ENCODE results near the gene CAPN13.

Gene CAPN13

DNA sequence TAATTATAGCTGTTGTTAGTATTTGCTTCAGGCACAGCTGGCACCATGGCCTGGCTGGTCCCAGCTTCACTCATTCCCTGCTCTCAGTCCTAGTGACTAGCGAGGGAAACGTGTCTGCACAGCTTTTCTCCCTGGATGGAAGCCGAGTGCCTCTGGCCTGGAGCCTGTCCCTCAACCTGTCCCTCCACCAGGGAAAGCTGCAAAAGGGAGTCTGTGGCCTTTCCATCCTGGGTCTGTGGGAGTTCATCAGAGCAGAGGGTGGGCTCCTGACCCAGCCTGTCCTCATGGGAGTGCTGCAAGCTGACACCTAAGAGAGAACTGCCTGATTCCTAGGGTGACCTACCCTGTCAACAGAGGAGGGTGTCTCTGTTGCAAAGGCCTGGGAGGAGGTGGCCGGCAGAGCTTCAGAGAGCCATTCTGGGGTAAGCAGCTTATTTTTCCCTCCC, 118.3 kb downstream of the CAPN13 start:
- Mint-ChIP-seq H3K4me3 (no peak overlapping the region), H3K4me1 (ENCODE audit: low read depth) (no peaks in the 10 kb centered on the region), H3K27me3 (ENCODE audit: low read depth) (no peaks in the 10 kb centered on the region), H3K9me3 (no peaks in the 10 kb centered on the region), H3K27ac (no peak overlapping the region), H3K36me3 (ENCODE audit: low read depth) (no peaks in the 10 kb centered on the region)
- DNase-seq (ENCODE audit: low spot score): no peak

- Mint-ChIP-seq H3K27me3 (ENCODE audit: low read depth) (no peaks in the 10 kb centered on the region), H3K9me3 (no peaks in the 10 kb centered on the region), H3K27ac (no peak overlapping the region), H3K4me3 (no peak overlapping the region), H3K36me3 (ENCODE audit: low read depth) (no peaks in the 10 kb centered on the region), H3K4me1 (ENCODE audit: low read depth) (no peaks in the 10 kb centered on the region)
- no peak for DNase-seq (ENCODE audit: low spot score)
Measured at GRCh38 chr2:30686669-30687068, 120.6 kb downstream of the CAPN13 start.

DNA sequence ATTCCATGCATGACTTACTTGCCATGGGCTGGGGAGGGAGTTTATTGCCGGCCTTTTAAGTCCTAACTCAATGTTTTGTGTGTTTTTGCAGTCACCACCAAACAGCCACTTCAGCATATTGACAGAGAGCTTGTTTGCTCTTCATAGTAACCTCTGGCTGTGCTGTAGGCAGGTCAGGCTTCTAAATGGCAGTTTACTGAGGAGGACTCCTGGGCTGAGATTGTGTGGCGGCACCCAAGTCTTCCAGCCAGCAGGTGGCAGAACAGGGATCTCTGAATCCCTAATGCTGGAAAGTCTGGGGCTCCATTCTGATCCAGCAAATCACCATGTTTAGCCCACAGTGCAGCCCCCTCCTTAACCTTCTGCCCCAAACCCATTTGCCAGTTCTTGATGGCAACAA, 121.2 kb downstream of the CAPN13 start:
- no peaks in the 10 kb centered on the region for H3K9me3 Mint-ChIP-seq
- no peak overlapping the region for H3K27ac Mint-ChIP-seq
- no peak for DNase-seq (ENCODE audit: low spot score)
- H3K36me3 Mint-ChIP-seq (ENCODE audit: low read depth): no peaks in the 10 kb centered on the region
- no peaks in the 10 kb centered on the region for H3K27me3 Mint-ChIP-seq (ENCODE audit: low read depth)
- no peak overlapping the region for H3K4me3 Mint-ChIP-seq
- H3K4me1 Mint-ChIP-seq (ENCODE audit: low read depth): no peaks in the 10 kb centered on the region

DNA sequence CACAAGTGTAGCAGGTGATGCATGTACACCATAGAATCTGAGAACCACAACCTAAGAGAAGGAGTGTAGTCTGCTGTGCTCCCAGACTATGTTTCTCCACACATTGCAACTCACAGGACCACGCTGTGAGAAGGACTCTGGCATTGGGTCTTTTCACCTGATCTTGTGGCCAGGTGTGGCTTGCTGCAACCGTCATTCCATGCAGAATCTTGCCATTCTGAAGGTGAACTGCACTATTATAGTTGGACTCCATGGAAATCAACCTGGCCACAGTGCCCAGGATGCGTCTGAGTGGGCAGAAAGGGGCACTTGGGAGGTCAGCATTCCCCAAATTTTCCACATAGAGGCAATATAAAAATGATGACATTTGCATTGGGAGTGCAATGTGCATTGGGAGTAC, 122.2 kb downstream of the CAPN13 start:
- Mint-ChIP-seq H3K4me3 (no peak overlapping the region), H3K9me3 (no peaks in the 10 kb centered on the region), H3K27me3 (ENCODE audit: low read depth) (no peaks in the 10 kb centered on the region), H3K4me1 (ENCODE audit: low read depth) (no peaks in the 10 kb centered on the region), H3K36me3 (ENCODE audit: low read depth) (no peaks in the 10 kb centered on the region), H3K27ac (no peak overlapping the region)
- DNase-seq (ENCODE audit: low spot score): no peak

GRCh38 chr2:30684516-30684915, 122.7 kb downstream of the CAPN13 start:
- H3K27ac Mint-ChIP-seq: no peak overlapping the region
- DNase-seq (ENCODE audit: low spot score): no peak
- H3K9me3 Mint-ChIP-seq: no peaks in the 10 kb centered on the region
- H3K27me3 Mint-ChIP-seq (ENCODE audit: low read depth): no peaks in the 10 kb centered on the region
- H3K4me1 Mint-ChIP-seq (ENCODE audit: low read depth): no peaks in the 10 kb centered on the region
- H3K36me3 Mint-ChIP-seq (ENCODE audit: low read depth): no peaks in the 10 kb centered on the region
- H3K4me3 Mint-ChIP-seq: no peak overlapping the region

DNA sequence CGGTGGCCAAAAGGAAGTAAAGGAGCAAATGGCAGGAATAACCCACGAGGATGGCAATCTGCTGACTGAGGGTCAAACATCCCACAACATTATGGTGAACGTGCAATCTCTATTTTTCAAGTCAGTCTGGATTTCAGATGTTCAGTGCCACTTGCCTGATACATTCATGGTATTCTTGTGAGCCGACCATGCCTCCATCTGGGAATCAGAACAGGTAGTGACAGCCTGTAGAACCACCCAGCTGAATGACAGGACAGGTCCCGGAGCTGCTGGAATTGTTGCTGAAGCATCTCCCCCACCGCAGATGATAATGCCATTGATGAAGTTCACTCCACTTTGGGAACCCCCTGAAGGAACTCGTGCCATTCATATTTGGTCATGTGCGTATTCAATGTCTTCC, 123.2 kb downstream of the CAPN13 start:
- Mint-ChIP-seq H3K27ac (no peak overlapping the region), H3K4me3 (no peak overlapping the region), H3K36me3 (ENCODE audit: low read depth) (no peaks in the 10 kb centered on the region), H3K27me3 (ENCODE audit: low read depth) (no peaks in the 10 kb centered on the region), H3K4me1 (ENCODE audit: low read depth) (no peaks in the 10 kb centered on the region), H3K9me3 (no peaks in the 10 kb centered on the region)
- no peak for DNase-seq (ENCODE audit: low spot score)

DNA sequence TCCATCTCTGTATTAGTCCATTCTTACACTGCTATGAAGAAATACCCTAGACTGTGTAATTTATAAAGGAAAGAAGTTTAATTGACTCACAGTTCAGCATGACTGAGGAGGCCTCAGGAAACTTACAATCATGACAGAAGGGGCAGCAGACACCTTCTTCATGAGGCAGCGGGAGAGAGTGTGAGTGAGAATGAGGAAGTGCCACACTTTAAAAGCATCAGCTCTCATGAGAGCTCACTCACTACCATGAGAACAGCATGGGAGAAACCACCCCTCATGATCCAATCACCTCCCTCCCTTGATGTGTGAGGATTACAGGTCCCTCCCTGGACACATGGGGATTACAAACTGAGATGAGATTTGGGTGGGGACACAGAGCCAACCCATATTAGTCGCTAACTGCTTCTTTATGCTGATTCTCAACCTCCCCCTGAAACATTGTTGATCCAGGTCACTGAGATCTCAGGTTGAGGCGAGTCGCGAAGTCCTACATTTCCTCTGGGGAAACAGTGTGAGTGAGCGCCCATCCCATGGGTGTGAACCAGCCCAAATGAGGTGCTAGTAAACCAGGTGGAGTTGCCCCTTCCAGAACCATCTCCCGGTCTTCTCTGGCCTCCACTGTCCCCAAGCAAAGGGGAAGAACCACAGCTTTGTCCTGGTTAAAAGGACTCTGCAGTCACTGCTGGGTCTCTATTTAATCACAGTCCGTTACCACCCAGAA, 123.8 kb downstream of the CAPN13 start:
- Mint-ChIP-seq H3K27ac (no peak overlapping the region), H3K4me1 (ENCODE audit: low read depth) (no peaks in the 10 kb centered on the region), H3K9me3 (no peaks in the 10 kb centered on the region), H3K4me3 (no peak overlapping the region), H3K36me3 (ENCODE audit: low read depth) (no peaks in the 10 kb centered on the region), H3K27me3 (ENCODE audit: low read depth) (no peaks in the 10 kb centered on the region)
- peak; percentile 2 for DNase-seq (ENCODE audit: low spot score)

GRCh38 chr2:30681022-30681421, 126.2 kb downstream of the CAPN13 start:
- no peaks in the 10 kb centered on the region for H3K27me3 Mint-ChIP-seq (ENCODE audit: low read depth)
- DNase-seq (ENCODE audit: low spot score): no peak
- no peaks in the 10 kb centered on the region for H3K9me3 Mint-ChIP-seq
- H3K36me3 Mint-ChIP-seq (ENCODE audit: low read depth): no peaks in the 10 kb centered on the region
- no peaks in the 10 kb centered on the region for H3K4me1 Mint-ChIP-seq (ENCODE audit: low read depth)
- no peak overlapping the region for H3K27ac Mint-ChIP-seq
- no peak overlapping the region for H3K4me3 Mint-ChIP-seq

DNA sequence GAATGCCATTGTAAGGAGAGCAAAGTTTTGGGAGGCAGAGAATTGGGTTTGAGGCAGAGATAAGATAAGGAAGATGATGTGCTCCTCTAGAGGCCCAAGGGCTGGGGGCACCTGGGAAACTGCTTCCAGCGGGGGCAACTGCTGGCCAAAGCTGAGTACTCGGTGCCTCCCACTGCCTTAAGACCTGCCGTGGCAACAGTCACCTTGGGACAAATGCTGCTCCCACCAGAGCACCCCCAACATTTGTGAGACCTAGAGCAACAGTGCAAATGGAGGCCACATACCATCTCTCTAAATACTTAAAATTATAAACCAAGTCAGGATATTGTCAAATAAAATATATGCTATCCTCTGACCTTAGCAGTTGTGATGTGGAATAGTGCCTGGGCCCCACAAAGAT, 127.1 kb downstream of the CAPN13 start:
- Mint-ChIP-seq H3K9me3 (no peaks in the 10 kb centered on the region), H3K4me3 (no peak overlapping the region), H3K27ac (no peak overlapping the region), H3K36me3 (ENCODE audit: low read depth) (no peaks in the 10 kb centered on the region), H3K27me3 (ENCODE audit: low read depth) (no peaks in the 10 kb centered on the region), H3K4me1 (ENCODE audit: low read depth) (no peaks in the 10 kb centered on the region)
- DNase-seq (ENCODE audit: low spot score): peak; percentile 1

GRCh38 chr2:30679426-30680088, 127.7 kb downstream of the CAPN13 start:
- Mint-ChIP-seq H3K4me1 (ENCODE audit: low read depth) (no peaks in the 10 kb centered on the region), H3K27ac (no peak overlapping the region), H3K4me3 (no peak overlapping the region), H3K36me3 (ENCODE audit: low read depth) (no peaks in the 10 kb centered on the region), H3K27me3 (ENCODE audit: low read depth) (no peaks in the 10 kb centered on the region), H3K9me3 (no peaks in the 10 kb centered on the region)
- peak; percentile 2 for DNase-seq (ENCODE audit: low spot score)

GRCh38 chr2:30678410-30679137, 128.7 kb downstream of the CAPN13 start:
- Mint-ChIP-seq H3K36me3 (ENCODE audit: low read depth) (no peaks in the 10 kb centered on the region), H3K9me3 (no peaks in the 10 kb centered on the region), H3K27ac (no peak overlapping the region), H3K27me3 (ENCODE audit: low read depth) (peaks cover 4% of the 10 kb centered on the region), H3K4me1 (ENCODE audit: low read depth) (no peaks in the 10 kb centered on the region), H3K4me3 (no peak overlapping the region)
- no peak for DNase-seq (ENCODE audit: low spot score)

- Mint-ChIP-seq H3K4me1 (ENCODE audit: low read depth) (no peaks in the 10 kb centered on the region), H3K27me3 (ENCODE audit: low read depth) (peaks cover 6% of the 10 kb centered on the region), H3K9me3 (no peaks in the 10 kb centered on the region), H3K27ac (no peak overlapping the region), H3K4me3 (no peak overlapping the region), H3K36me3 (ENCODE audit: low read depth) (no peaks in the 10 kb centered on the region)
- DNase-seq (ENCODE audit: low spot score): no peak
Measured at GRCh38 chr2:30677861-30678385, 129.3 kb downstream of the CAPN13 start.

DNA sequence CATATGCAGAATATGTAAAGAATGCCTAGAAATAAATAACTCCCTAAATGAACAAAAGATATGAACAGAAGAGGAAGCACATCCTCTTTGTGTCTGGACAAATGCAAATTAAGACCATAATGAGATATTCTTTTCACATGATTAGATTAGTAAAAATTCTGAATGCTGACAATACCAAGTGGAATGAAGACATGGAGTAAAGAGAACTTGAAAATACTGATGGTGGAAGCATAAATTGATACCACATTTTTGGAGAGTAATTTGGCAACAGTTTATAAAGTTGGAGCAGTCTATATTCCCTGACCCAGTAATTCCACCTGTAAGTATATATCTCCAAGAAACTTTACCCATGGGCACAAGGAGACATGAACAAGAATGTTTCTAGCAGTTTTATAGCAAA, 130.0 kb downstream of the CAPN13 start:
- no peak for DNase-seq (ENCODE audit: low spot score)
- H3K27me3 Mint-ChIP-seq (ENCODE audit: low read depth): peaks cover 10% of the 10 kb centered on the region
- no peak overlapping the region for H3K27ac Mint-ChIP-seq
- H3K9me3 Mint-ChIP-seq: no peaks in the 10 kb centered on the region
- H3K4me1 Mint-ChIP-seq (ENCODE audit: low read depth): no peaks in the 10 kb centered on the region
- no peaks in the 10 kb centered on the region for H3K36me3 Mint-ChIP-seq (ENCODE audit: low read depth)
- H3K4me3 Mint-ChIP-seq: no peak overlapping the region

DNA sequence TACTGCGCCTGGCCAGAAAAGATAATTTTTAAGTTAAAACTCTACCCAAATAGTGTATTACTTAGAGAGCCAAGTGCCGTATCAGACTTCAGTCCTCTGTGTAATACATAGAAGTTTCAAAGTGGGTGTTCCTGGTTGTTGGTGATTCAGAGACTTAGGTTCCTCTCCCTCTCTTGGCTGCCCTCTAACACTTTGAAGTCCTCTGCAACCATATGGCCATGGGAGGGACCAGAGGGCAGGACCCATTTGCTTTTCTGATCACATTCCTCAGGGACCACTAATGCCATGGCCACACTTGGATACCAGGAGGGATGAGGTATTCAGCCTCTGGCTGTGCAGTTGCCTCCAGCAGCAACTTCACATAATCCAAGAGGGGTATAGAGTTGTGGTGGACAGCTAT, 131.5 kb downstream of the CAPN13 start:
- H3K4me1 Mint-ChIP-seq (ENCODE audit: low read depth): no peaks in the 10 kb centered on the region

More for the DNA sequence above, 131.5 kb downstream of the CAPN13 start:
- H3K27ac Mint-ChIP-seq: no peak overlapping the region
- no peaks in the 10 kb centered on the region for H3K36me3 Mint-ChIP-seq (ENCODE audit: low read depth)
- H3K4me3 Mint-ChIP-seq: no peak overlapping the region
- H3K9me3 Mint-ChIP-seq: no peaks in the 10 kb centered on the region
- DNase-seq (ENCODE audit: low spot score): no peak
- H3K27me3 Mint-ChIP-seq (ENCODE audit: low read depth): peaks cover 21% of the 10 kb centered on the region

All from T-helper 2 cell treated with Interferon-gamma antibody and Interleukin-4, amounts not matched to agents 5 μg/mL and 100 μg/mL, for 36 hours (primary cell).